SK-N-SH treated with all-trans-retinoic acid at 6 μM for 48 hours (cell line): ENCODE results near the gene ALOX5.

Experiments used
- ATAC-seq: fragments of 200-7000 bp; cut with Tn5 transposase; 3 replicates; pipeline ENCODE4 v1.9.1; 2020; ENCODE audit warnings: mild to moderate bottlenecking, moderate library complexity
- ARNTL ChIP-seq: fragments of 450-650 bp; formaldehyde crosslinking; IDR thresholded peaks from 2 replicates; pipeline ENCODE4 v1.5.0; 2020; ENCODE audit warnings: low read depth, mild to moderate bottlenecking, moderate library complexity, borderline replicate concordance
- BACH2 ChIP-seq: fragments of 250-450 bp; sonication (Bioruptor Pico); IDR thresholded peaks from 2 replicates; pipeline ENCODE4 v1.9.0; 2021; ENCODE audit warnings: mild to moderate bottlenecking, borderline replicate concordance
- CREB5 ChIP-seq: fragments of 250-450 bp; sonication (Bioruptor Pico); IDR thresholded peaks from 2 replicates; pipeline ENCODE4 v1.5.1; 2020; ENCODE audit warnings: low read depth, mild to moderate bottlenecking, moderate library complexity
- CSDC2 ChIP-seq: fragments of 250-450 bp; sonication (Bioruptor Pico); IDR thresholded peaks from 2 replicates; pipeline ENCODE4 v1.5.0; 2020; ENCODE audit warnings: mild to moderate bottlenecking, moderate library complexity
- CSRNP3 ChIP-seq: fragments of 250-450 bp; sonication (Bioruptor Pico); IDR thresholded peaks from 2 replicates; pipeline ENCODE4 v1.5.1; 2021; ENCODE audit warnings: mild to moderate bottlenecking, moderate library complexity
- ESRRG ChIP-seq: fragments of 250-450 bp; sonication (Bioruptor Pico); IDR thresholded peaks from 2 replicates; pipeline ENCODE4 v1.6.1; 2021; ENCODE audit warnings: mild to moderate bottlenecking
- GLIS3 ChIP-seq: fragments of 250-450 bp; sonication (Bioruptor Pico); IDR thresholded peaks from 2 replicates; pipeline ENCODE4 v1.5.0; 2020; ENCODE audit warnings: mild to moderate bottlenecking, moderate library complexity
- ISL1 ChIP-seq: fragments of 250-450 bp; sonication (Bioruptor Pico); IDR thresholded peaks from 2 replicates; pipeline ENCODE4 v2.1.2; 2022; ENCODE audit warnings: mild to moderate bottlenecking, moderate library complexity
- OSR1 ChIP-seq: fragments of 250-450 bp; sonication (Bioruptor Pico); IDR thresholded peaks from 2 replicates; pipeline ENCODE4 v1.8.0; 2022; ENCODE audit warnings: moderate library complexity, mild to moderate bottlenecking, inconsistent platforms
- PATZ1 ChIP-seq: fragments of 250-450 bp; sonication (Bioruptor Pico); IDR thresholded peaks from 2 replicates; pipeline ENCODE4 v1.8.0; 2020; ENCODE audit warnings: mild to moderate bottlenecking, moderate library complexity, borderline replicate concordance
- POU6F1 ChIP-seq: fragments of 250-450 bp; sonication (Bioruptor Pico); IDR thresholded peaks from 2 replicates; pipeline ENCODE4 v1.8.0; 2021; ENCODE audit warnings: low read depth, mild to moderate bottlenecking, moderate library complexity, borderline replicate concordance
- SNAI2 ChIP-seq: fragments of 250-450 bp; sonication (Bioruptor Pico); IDR thresholded peaks from 2 replicates; pipeline ENCODE4 v1.5.0; 2020; ENCODE audit warnings: mild to moderate bottlenecking, moderate library complexity
- TCF4 ChIP-seq: fragments of 250-450 bp; sonication (Bioruptor Pico); IDR thresholded peaks from 2 replicates; pipeline ENCODE4 v1.8.0; 2021; ENCODE audit warnings: mild to moderate bottlenecking, moderate library complexity, borderline replicate concordance
- TOX ChIP-seq: fragments of 250-450 bp; sonication (Bioruptor Pico); IDR thresholded peaks from 2 replicates; pipeline ENCODE4 v1.8.0; 2021; ENCODE audit warnings: mild to moderate bottlenecking, moderate library complexity, borderline replicate concordance
- TSHZ2 ChIP-seq: fragments of 250-450 bp; sonication (Bioruptor Pico); IDR thresholded peaks from 2 replicates; pipeline ENCODE4 v1.5.0; 2020; ENCODE audit warnings: mild to moderate bottlenecking, moderate library complexity
- ZC3H10 ChIP-seq: fragments of 250-450 bp; sonication (Bioruptor Pico); IDR thresholded peaks from 2 replicates; pipeline ENCODE4 v1.5.1; 2021; ENCODE audit warnings: mild to moderate bottlenecking, moderate library complexity
- ZNF565 ChIP-seq: fragments of 450-650 bp; formaldehyde crosslinking; conservative IDR thresholded peaks from 2 replicates; pipeline ENCODE4 v1.5.0; 2020; ENCODE audit warnings: low read depth, mild to moderate bottlenecking, moderate library complexity
- ZNF70 ChIP-seq: fragments of 450-650 bp; formaldehyde crosslinking; IDR thresholded peaks from 2 replicates; pipeline ENCODE4 v1.5.0; 2020; ENCODE audit warnings: mild to moderate bottlenecking, moderate library complexity
- ZNF8 ChIP-seq: fragments of 450-650 bp; formaldehyde crosslinking; IDR thresholded peaks from 2 replicates; pipeline ENCODE4 v1.5.0; 2020; ENCODE audit warnings: mild to moderate bottlenecking, moderate library complexity

Gene ALOX5

GRCh38 chr10:45375716-45376231, 1.8 kb downstream of the ALOX5 start:
- ATAC-seq: no peak
- no peak for TF ChIP-seq OSR1 (CRISPR knock-in tag)
- TF ChIP-seq ZNF70: no peak
- TF ChIP-seq ARNTL (CRISPR knock-in tag): no peak
- TF ChIP-seq ISL1: no peak

GRCh38 chr10:45376371-45376801, 2.4 kb downstream of the ALOX5 start:
- ATAC-seq: no peak
- TF ChIP-seq TCF4 (CRISPR knock-in tag) (no peak), PATZ1 (no peak), ISL1 (no peak), CSRNP3 (CRISPR knock-in tag) (no peak)
- TF ChIP-seq, all 23 proteins: peak for 0

- TF ChIP-seq GLIS3 (CRISPR knock-in tag): no peak
- no peak for TF ChIP-seq POU6F1
- TF ChIP-seq ZNF8 (CRISPR knock-in tag): no peak
- no peak for ATAC-seq
Observed at GRCh38 chr10:45377321-45377720, 3.3 kb downstream of the ALOX5 start.

GRCh38 chr10:45377858-45378257, 3.8 kb downstream of the ALOX5 start:
- TF ChIP-seq TOX: no peak
- no peak for TF ChIP-seq ZNF8 (CRISPR knock-in tag)
- no peak for TF ChIP-seq ESRRG (CRISPR knock-in tag)
- no peak for TF ChIP-seq ZNF565 (CRISPR knock-in tag)
- no peak for TF ChIP-seq PATZ1
- no peak for TF ChIP-seq ISL1
- TF ChIP-seq CSRNP3 (CRISPR knock-in tag): no peak
- TF ChIP-seq GLIS3 (CRISPR knock-in tag): no peak
- no peak for ATAC-seq

- ATAC-seq: no peak
- TF ChIP-seq GLIS3 (CRISPR knock-in tag) (no peak), TSHZ2 (no peak), POU6F1 (no peak), CREB5 (no peak), BACH2 (no peak), SNAI2 (no peak), ZC3H10 (CRISPR knock-in tag) (no peak), ZNF565 (CRISPR knock-in tag) (no peak), ZNF8 (CRISPR knock-in tag) (no peak), CSDC2 (CRISPR knock-in tag) (no peak)
Observed at GRCh38 chr10:45378914-45379726, 5.1 kb downstream of the ALOX5 start.
